HG03159 (cell line): ENCODE results near the gene CHAC2.
"Not testable (repeated sequence)": the region's sequence is repeated elsewhere in the genome, so short reads cannot be mapped to it uniquely, and the experiment has no call there.

Source experiments
- ATAC-seq: cut with Tn5 transposase; IDR thresholded peaks from one replicate; pipeline ENCODE4 v1.9.1; 2021; ENCODE audit warnings: mild to moderate bottlenecking, moderate library complexity; ENCODE audit not compliant: unreplicated experiment

The CHAC2 gene

GRCh38 chr2:53767405-53768241, at the start of gene CHAC2:
TSS of gene CHAC2 (plus strand) at chr2:53767804. CDS start at chr2:53767887, 83 bp downstream.
- ATAC-seq, result peak; percentile 95

- not testable (repeated sequence) for ATAC-seq
Observed at GRCh38 chr2:53720944-53721343, 46.7 kb upstream of the CHAC2 start.

GRCh38 chr2:53724536-53724935, 43.1 kb upstream of the CHAC2 start:
- ATAC-seq, result no peak

- ATAC-seq, result no peak
Observed at GRCh38 chr2:53725662-53726061, 41.9 kb upstream of the CHAC2 start.

GRCh38 chr2:53727921-53728320, 39.7 kb upstream of the CHAC2 start:
- no peak for ATAC-seq

GRCh38 chr2:53729143-53729762, 38.4 kb upstream of the CHAC2 start:
- no peak for ATAC-seq

GRCh38 chr2:53737091-53737490, 30.5 kb upstream of the CHAC2 start:
- no peak for ATAC-seq

- no peak for ATAC-seq
Observed at GRCh38 chr2:53739032-53739431, 28.6 kb upstream of the CHAC2 start.

- ATAC-seq, result no peak
Observed at GRCh38 chr2:53740170-53740569, 27.4 kb upstream of the CHAC2 start.

GRCh38 chr2:53744395-53745065, 23.1 kb upstream of the CHAC2 start:
- ATAC-seq, result no peak

- no peak for ATAC-seq
Observed at GRCh38 chr2:53750041-53750768, 17.4 kb upstream of the CHAC2 start.

- peak; percentile 93 for ATAC-seq
Observed at GRCh38 chr2:53751728-53752127, 15.9 kb upstream of the CHAC2 start.

GRCh38 chr2:53752385-53752784, 15.2 kb upstream of the CHAC2 start:
- no peak for ATAC-seq

- ATAC-seq, result no peak
Observed at GRCh38 chr2:53753041-53753440, 14.6 kb upstream of the CHAC2 start.

- ATAC-seq, result no peak
Observed at GRCh38 chr2:53755121-53755520, 12.5 kb upstream of the CHAC2 start.

GRCh38 chr2:53756644-53757043, 11.0 kb upstream of the CHAC2 start:
- ATAC-seq, result no peak

- not testable (repeated sequence) for ATAC-seq
Observed at GRCh38 chr2:53757206-53757605, 10.4 kb upstream of the CHAC2 start.

GRCh38 chr2:53765767-53766166, 1.8 kb upstream of the CHAC2 start:
- ATAC-seq, result no peak

- ATAC-seq, result peak; percentile 45
Observed at GRCh38 chr2:53768242-53768542, 588 bp downstream of the CHAC2 start.

- no peak for ATAC-seq
Observed at GRCh38 chr2:53769318-53769945, 1.8 kb downstream of the CHAC2 start.

GRCh38 chr2:53770264-53770663, 2.7 kb downstream of the CHAC2 start:
- no peak for ATAC-seq
